ENCODE results near the gene SHOX. TPM values are rescaled to one million over a fixed set of nuclear protein-coding genes. Genes with fewer than 3 reads are reported as not detected.

Gene SHOX
- total RNA-seq, 1 experiment from 2014 or later: 0.24 TPM

DNA sequence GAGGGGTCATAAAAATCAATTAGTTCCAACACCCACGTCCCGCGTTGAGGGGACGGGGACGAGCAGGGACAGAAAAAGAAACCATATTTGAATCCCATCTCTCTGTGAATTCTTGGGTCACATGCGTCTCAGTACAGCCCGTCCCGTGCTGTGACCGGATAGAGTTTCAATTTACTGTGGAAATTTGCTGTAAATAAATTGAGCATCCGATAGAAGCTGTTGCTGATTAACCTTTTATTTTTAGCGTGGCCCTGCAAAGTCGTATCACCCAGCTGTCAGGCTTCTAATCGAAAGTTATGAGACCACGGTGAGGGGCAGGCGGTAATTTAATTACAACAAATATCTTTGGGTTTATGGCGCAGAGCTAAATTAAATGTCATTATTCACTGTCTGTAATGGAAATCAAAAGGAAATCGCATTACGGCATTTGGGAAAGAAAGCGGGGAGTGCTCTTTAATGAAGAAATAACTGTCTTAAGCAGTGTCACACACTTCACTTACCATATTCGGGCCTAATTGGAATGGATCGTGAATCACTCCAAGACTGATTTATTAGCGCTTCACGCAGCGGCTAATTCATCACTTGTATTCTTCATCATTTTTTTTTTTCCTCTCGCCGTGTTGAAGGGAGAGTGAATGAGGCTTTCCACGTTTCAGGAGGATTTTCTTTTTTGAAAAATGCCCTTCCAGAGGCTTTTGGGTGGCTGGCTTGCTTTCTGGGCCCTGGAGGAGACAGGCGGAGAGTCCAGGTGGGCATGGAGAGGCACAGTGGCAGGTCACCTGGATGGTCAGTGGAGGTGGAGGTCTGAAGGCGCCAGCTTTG lies 7.3 kb downstream of the SHOX start:
- Histone ChIP-seq H4K20me1 (ENCODE audit: control insufficient read depth, insufficient read depth, insufficient read length) (no peaks in the 10 kb centered on the region), H3K79me2 (ENCODE audit: insufficient read depth, low read length) (no peaks in the 10 kb centered on the region), H3K9me3 (ENCODE audit: control insufficient read depth, low read depth, low read length) (no peaks in the 10 kb centered on the region), H3K23me2 (ENCODE audit: insufficient read length, low read depth, low read length, poor library complexity, severe bottlenecking) (peaks cover 8% of the 10 kb centered on the region), H3K4ac (ENCODE audit: low read depth, low read length) (no peak overlapping the region), H2AFZ (ENCODE audit: low read length) (no peak overlapping the region), H2AK5ac (ENCODE audit: insufficient read length, low read length) (no peak overlapping the region), H3K79me1 (ENCODE audit: insufficient read depth, low read depth, low read length, poor library complexity, severe bottlenecking) (no peaks in the 10 kb centered on the region), H3T11ph (ENCODE audit: low read length) (no peak overlapping the region), H2BK5ac (ENCODE audit: insufficient read length, low read length) (no peak overlapping the region), H4K5ac (ENCODE audit: insufficient read length, low read depth, low read length) (no peak overlapping the region), H2BK120ac (ENCODE audit: low read depth, low read length, poor library complexity, severe bottlenecking) (no peak overlapping the region), H3K56ac (ENCODE audit: insufficient read length, low read depth, low read length) (no peak overlapping the region), H3K23ac (ENCODE audit: insufficient read length, low read depth, low read length) (no peak overlapping the region), H3K4me1 (ENCODE audit: insufficient read depth, low read length) (peaks cover 7% of the 10 kb centered on the region; the same call in 1 of the 2 replicates), H3K27me3 (ENCODE audit: insufficient read depth, low read length) (peaks cover 91% of the 10 kb centered on the region), H3K27ac (ENCODE audit: insufficient read length, low read depth, low read length) (no peak overlapping the region), H3K18ac (ENCODE audit: insufficient read length, low read depth, low read length) (no peak overlapping the region), H2BK20ac (ENCODE audit: low read depth, low read length, poor library complexity, severe bottlenecking) (no peak overlapping the region), H3K14ac (ENCODE audit: insufficient read depth, low read length) (no peak overlapping the region), H3K4me2 (ENCODE audit: insufficient read depth, insufficient read length, low read length) (peak overlapping the region; percentile 55), H3K9ac (ENCODE audit: extremely low read depth, insufficient read length, low read length) (no peak overlapping the region), H4K91ac (ENCODE audit: insufficient read length, low read depth, low read length) (no peak overlapping the region), H2BK12ac (ENCODE audit: insufficient read length, low read depth, low read length) (no peak overlapping the region), H4K8ac (replicated peaks; ENCODE audit: insufficient read length, low read depth, low read length) (no peak overlapping the region), H2BK15ac (ENCODE audit: low read depth, low read length) (no peak overlapping the region)
- H3K4me3 Mint-ChIP-seq: peak overlapping the region; percentile 24 to 49; a peak in 4 of 5 replicates
- peaks cover 0 to 3% (median 0%) of the 10 kb centered on the region in 3 experiments; a peak in 2 of 7 replicates for H3K36me3 Mint-ChIP-seq (ENCODE audit: insufficient read depth in 1 of 3, low read depth in 3 of 3)
- H3K9me3 Mint-ChIP-seq: peaks cover 5 to 18% of the 10 kb centered on the region in 2 experiments; a peak in 4 of 5 replicates
- peaks cover 46 to 69% of the 10 kb centered on the region in 2 experiments for H3K4me1 Mint-ChIP-seq
- no CpG with 5 or more reads among the region's 29 CpGs for WGBS (ENCODE audit: extremely low coverage, insufficient read length, low lambda C conversion rate)
- TF ChIP-seq, protein P1, sequence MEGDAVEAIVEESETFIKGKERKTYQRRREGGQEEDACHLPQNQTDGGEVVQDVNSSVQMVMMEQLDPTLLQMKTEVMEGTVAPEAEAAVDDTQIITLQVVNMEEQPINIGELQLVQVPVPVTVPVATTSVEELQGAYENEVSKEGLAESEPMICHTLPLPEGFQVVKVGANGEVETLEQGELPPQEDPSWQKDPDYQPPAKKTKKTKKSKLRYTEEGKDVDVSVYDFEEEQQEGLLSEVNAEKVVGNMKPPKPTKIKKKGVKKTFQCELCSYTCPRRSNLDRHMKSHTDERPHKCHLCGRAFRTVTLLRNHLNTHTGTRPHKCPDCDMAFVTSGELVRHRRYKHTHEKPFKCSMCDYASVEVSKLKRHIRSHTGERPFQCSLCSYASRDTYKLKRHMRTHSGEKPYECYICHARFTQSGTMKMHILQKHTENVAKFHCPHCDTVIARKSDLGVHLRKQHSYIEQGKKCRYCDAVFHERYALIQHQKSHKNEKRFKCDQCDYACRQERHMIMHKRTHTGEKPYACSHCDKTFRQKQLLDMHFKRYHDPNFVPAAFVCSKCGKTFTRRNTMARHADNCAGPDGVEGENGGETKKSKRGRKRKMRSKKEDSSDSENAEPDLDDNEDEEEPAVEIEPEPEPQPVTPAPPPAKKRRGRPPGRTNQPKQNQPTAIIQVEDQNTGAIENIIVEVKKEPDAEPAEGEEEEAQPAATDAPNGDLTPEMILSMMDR (conservative IDR thresholded peaks at IDR 0.05): no peak
- H3K27ac Mint-ChIP-seq: no peak overlapping the region
- peaks cover 93% of the 10 kb centered on the region for H3K27me3 Mint-ChIP-seq (ENCODE audit: low read depth)
- DNase-seq: no peak
